ENCODE results near the gene PCDH7.

Gene PCDH7

GRCh38 chr4:30763321-30763727 lies 43.2 kb downstream of the PCDH7 start:
- no peak overlapping the region for H3K27ac ChIP-seq
- no peak for TF ChIP-seq CTCF (IDR thresholded peaks at IDR 0.05)
- H3K36me3 ChIP-seq (ENCODE audit: control insufficient read depth, insufficient read depth, low read length) = no peaks in the 10 kb centered on the region
- no peaks in the 10 kb centered on the region for H3K27me3 ChIP-seq (ENCODE audit: control insufficient read depth, insufficient read depth, low read length)
- no peaks in the 10 kb centered on the region for H3K9me3 ChIP-seq (ENCODE audit: control insufficient read depth, low read length)
- H3K4me1 ChIP-seq = no peaks in the 10 kb centered on the region
- no peaks in the 10 kb centered on the region for H3K79me2 ChIP-seq
- no peak overlapping the region for H2AFZ ChIP-seq
- H3K9ac ChIP-seq = no peak overlapping the region
- H3K4me3 ChIP-seq (ENCODE audit: low read depth, low read length) = no peak overlapping the region
- no peak overlapping the region for H3K4me2 ChIP-seq (ENCODE audit: low read length)

- H3K4me1 ChIP-seq = no peaks in the 10 kb centered on the region
- no peak for TF ChIP-seq CTCF (IDR thresholded peaks at IDR 0.05)
- H3K4me2 ChIP-seq (ENCODE audit: low read length) = no peak overlapping the region
- H2AFZ ChIP-seq = no peak overlapping the region
- H3K79me2 ChIP-seq = no peaks in the 10 kb centered on the region
- no peak overlapping the region for H3K4me3 ChIP-seq (ENCODE audit: low read depth, low read length)
- H3K27ac ChIP-seq = no peak overlapping the region
- H3K36me3 ChIP-seq (ENCODE audit: control insufficient read depth, insufficient read depth, low read length) = no peaks in the 10 kb centered on the region
- H3K27me3 ChIP-seq (ENCODE audit: control insufficient read depth, insufficient read depth, low read length) = no peaks in the 10 kb centered on the region
- H3K9me3 ChIP-seq (ENCODE audit: control insufficient read depth, low read length) = no peaks in the 10 kb centered on the region
- H3K9ac ChIP-seq = no peak overlapping the region
Observed at GRCh38 chr4:30765022-30765421, 44.9 kb downstream of the PCDH7 start.

- TF ChIP-seq CTCF (IDR thresholded peaks at IDR 0.05) = no peak
- Histone ChIP-seq H3K4me1 (no peaks in the 10 kb centered on the region), H3K9me3 (ENCODE audit: control insufficient read depth, low read length) (no peaks in the 10 kb centered on the region), H3K4me2 (ENCODE audit: low read length) (no peak overlapping the region), H3K79me2 (no peaks in the 10 kb centered on the region), H3K4me3 (ENCODE audit: low read depth, low read length) (no peak overlapping the region), H3K27ac (no peak overlapping the region), H2AFZ (no peak overlapping the region), H3K27me3 (ENCODE audit: control insufficient read depth, insufficient read depth, low read length) (no peaks in the 10 kb centered on the region), H3K9ac (no peak overlapping the region), H3K36me3 (ENCODE audit: control insufficient read depth, insufficient read depth, low read length) (no peaks in the 10 kb centered on the region)
Observed at GRCh38 chr4:30767147-30767845, 47.1 kb downstream of the PCDH7 start.

GRCh38 chr4:30768277-30768676 lies 48.1 kb downstream of the PCDH7 start:
- H3K4me2 ChIP-seq (ENCODE audit: low read length) = no peak overlapping the region
- TF ChIP-seq CTCF (IDR thresholded peaks at IDR 0.05) = no peak
- H3K27ac ChIP-seq = no peak overlapping the region
- no peaks in the 10 kb centered on the region for H3K79me2 ChIP-seq
- no peak overlapping the region for H2AFZ ChIP-seq
- H3K36me3 ChIP-seq (ENCODE audit: control insufficient read depth, insufficient read depth, low read length) = no peaks in the 10 kb centered on the region
- no peaks in the 10 kb centered on the region for H3K9me3 ChIP-seq (ENCODE audit: control insufficient read depth, low read length)
- H3K9ac ChIP-seq = no peak overlapping the region
- no peaks in the 10 kb centered on the region for H3K27me3 ChIP-seq (ENCODE audit: control insufficient read depth, insufficient read depth, low read length)
- H3K4me3 ChIP-seq (ENCODE audit: low read depth, low read length) = no peak overlapping the region
- no peaks in the 10 kb centered on the region for H3K4me1 ChIP-seq

- no peak for TF ChIP-seq CTCF (IDR thresholded peaks at IDR 0.05)
- H3K4me1 ChIP-seq = no peaks in the 10 kb centered on the region
- H3K4me2 ChIP-seq (ENCODE audit: low read length) = no peak overlapping the region
- H3K4me3 ChIP-seq (ENCODE audit: low read depth, low read length) = no peak overlapping the region
- no peak overlapping the region for H3K27ac ChIP-seq
- no peak overlapping the region for H3K9ac ChIP-seq
- H3K9me3 ChIP-seq (ENCODE audit: control insufficient read depth, low read length) = no peaks in the 10 kb centered on the region
- no peaks in the 10 kb centered on the region for H3K36me3 ChIP-seq (ENCODE audit: control insufficient read depth, insufficient read depth, low read length)
- no peaks in the 10 kb centered on the region for H3K27me3 ChIP-seq (ENCODE audit: control insufficient read depth, insufficient read depth, low read length)
- no peak overlapping the region for H2AFZ ChIP-seq
- no peaks in the 10 kb centered on the region for H3K79me2 ChIP-seq
Observed at GRCh38 chr4:30769093-30769492, 48.9 kb downstream of the PCDH7 start.

Measured in parathyroid adenoma (tissue), 2 donors.